ENCODE data around the gene AFG1L.

AFG1L gene

DNA sequence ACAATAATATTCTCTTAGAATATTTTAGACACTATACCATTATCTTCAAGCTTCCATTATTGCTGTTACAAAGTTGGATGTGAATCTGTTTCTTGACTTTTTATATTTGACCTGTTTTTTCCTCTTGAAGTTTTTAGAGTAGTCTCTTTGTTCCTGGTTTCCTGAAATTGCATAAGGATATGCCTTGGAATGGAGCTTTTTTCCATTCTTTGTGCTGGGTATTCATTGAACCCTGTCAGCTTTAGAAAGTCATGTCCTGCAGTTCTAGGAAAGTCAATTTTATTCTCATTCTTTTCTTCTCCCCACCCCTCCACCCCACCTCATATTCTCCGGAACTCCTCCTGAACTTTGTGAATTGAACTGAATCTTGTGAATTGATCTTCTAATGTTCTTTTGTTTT, 173.5 kb downstream of the AFG1L start:
- TF ChIP-seq, protein P1, sequence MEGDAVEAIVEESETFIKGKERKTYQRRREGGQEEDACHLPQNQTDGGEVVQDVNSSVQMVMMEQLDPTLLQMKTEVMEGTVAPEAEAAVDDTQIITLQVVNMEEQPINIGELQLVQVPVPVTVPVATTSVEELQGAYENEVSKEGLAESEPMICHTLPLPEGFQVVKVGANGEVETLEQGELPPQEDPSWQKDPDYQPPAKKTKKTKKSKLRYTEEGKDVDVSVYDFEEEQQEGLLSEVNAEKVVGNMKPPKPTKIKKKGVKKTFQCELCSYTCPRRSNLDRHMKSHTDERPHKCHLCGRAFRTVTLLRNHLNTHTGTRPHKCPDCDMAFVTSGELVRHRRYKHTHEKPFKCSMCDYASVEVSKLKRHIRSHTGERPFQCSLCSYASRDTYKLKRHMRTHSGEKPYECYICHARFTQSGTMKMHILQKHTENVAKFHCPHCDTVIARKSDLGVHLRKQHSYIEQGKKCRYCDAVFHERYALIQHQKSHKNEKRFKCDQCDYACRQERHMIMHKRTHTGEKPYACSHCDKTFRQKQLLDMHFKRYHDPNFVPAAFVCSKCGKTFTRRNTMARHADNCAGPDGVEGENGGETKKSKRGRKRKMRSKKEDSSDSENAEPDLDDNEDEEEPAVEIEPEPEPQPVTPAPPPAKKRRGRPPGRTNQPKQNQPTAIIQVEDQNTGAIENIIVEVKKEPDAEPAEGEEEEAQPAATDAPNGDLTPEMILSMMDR (conservative IDR thresholded peaks at IDR 0.05; ENCODE audit: low read depth, low read length): no peak
- H3K4me3 ChIP-seq (ENCODE audit: low read length): no peak overlapping the region
- no peak for DNase-seq (ENCODE audit: low read depth)

DNA sequence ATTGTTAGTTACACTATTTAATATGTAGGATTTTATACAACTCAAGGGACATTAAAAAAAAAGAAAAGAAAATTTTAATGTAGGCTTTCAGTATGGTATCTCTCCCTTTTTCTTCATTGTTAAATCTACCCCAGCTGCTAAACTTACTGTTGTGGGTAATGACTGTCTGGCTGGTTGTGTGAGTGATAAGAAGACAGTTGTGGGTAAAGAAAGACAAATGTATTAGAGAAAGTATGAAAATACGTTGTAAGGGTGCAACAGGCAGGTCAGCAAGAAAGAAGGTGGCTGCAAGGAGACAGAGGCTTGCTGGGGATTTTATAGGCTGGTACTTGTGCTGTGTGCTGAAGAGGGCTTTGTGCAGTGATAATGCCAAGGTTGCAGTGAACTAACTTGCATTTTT, 174.5 kb downstream of the AFG1L start:
- TF ChIP-seq, protein P1 (conservative IDR thresholded peaks at IDR 0.05; ENCODE audit: low read depth, low read length): no peak
- no peak overlapping the region for H3K4me3 ChIP-seq (ENCODE audit: low read length)
- no peak for DNase-seq (ENCODE audit: low read depth)

DNA sequence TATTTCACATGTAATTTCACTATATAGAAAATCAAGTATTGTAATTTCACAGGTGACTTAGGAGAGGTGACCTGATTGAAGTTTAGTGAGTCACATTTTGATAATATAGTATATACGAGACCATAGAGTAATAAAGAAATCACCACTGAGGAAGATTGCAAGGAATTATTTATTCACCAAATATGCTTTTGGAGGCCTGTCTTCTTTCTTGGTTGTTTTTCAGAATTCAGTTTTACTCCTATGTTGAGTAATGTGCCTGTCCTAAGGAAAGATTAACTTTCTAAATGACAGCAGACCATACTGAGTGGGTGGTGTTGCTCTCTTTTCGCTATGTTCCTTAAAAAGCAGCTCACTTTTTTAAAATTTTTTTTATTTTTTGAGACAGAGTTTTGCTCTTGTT, 178.3 kb downstream of the AFG1L start:
- H3K4me3 ChIP-seq (ENCODE audit: low read length): no peak overlapping the region
- TF ChIP-seq, protein P1 (conservative IDR thresholded peaks at IDR 0.05; ENCODE audit: low read depth, low read length): no peak
- no peak for DNase-seq (ENCODE audit: low read depth)

DNA sequence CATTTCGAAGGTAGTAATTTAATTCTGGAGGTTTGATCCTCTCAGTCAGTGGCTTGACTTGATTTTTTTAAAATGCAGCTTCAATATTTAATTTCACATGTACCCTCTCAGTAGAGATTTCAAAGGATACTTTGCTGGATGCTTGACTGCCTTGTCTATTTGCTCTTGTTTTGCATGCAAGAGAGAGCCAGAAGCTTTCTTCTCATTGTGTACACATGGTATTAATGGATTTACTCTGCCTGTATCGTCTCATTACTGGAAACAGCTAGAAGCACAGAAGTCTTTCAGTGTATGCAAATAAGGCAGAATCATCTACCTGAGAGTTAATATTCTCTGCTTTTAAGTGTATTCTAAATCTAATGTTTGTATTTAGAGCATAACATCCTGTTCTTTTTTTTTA, 181.5 kb downstream of the AFG1L start:
- TF ChIP-seq, protein P1 (conservative IDR thresholded peaks at IDR 0.05; ENCODE audit: low read depth, low read length): no peak
- no peak overlapping the region for H3K4me3 ChIP-seq (ENCODE audit: low read length)
- no peak for DNase-seq (ENCODE audit: low read depth)

DNA sequence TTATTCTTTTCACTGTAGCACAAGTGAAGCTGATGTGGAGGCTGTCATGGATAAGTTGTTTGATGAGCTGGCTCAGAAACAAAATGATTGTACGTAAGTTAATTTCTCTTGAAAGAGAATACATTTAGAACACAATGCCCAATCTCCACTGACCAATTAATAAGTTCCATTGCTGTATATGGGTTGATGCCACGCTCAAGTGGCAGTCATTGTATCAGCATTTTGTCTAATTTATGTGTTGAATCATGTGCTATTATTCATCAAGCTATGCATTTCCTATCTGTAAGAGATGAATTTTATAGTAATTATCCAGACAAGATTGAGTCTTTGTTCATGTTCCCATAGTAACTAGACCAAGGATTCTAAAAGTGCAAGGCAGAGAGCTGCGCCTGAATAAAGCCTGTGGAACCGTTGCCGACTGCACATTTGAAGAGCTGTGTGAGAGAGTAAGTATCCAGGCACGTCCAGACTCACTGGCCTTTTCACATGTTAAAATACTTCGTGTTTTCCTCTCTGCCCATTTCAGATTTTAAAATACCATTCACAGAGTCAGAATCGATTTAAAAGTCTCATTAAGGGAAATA, 182.1 kb downstream of the AFG1L start:
- no peak overlapping the region for H3K4me3 ChIP-seq (ENCODE audit: low read length)
- DNase-seq (ENCODE audit: low read depth): no peak
- TF ChIP-seq, protein P1 (conservative IDR thresholded peaks at IDR 0.05; ENCODE audit: low read depth, low read length): no peak

DNA sequence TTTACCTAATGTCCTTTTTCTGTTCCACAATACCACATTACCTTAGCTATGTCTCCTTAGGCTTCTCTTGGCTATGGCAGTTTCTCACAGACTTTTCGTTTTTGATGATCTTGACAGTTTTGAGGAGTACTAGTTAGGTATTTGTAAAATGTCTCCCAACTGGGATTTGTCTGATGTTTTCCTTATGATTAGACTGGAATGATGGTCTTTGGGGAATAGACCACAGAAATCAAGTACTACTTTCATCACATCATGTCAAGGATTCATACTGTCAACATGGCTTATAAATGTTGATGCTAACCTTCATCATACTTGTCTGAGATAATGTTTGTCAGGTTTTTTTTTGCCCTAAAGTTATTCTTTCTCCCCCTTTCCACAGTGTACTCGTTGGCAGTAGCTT, 187.7 kb downstream of the AFG1L start:
- no peak for DNase-seq (ENCODE audit: low read depth)
- TF ChIP-seq, protein P1 (conservative IDR thresholded peaks at IDR 0.05; ENCODE audit: low read depth, low read length): no peak

DNA sequence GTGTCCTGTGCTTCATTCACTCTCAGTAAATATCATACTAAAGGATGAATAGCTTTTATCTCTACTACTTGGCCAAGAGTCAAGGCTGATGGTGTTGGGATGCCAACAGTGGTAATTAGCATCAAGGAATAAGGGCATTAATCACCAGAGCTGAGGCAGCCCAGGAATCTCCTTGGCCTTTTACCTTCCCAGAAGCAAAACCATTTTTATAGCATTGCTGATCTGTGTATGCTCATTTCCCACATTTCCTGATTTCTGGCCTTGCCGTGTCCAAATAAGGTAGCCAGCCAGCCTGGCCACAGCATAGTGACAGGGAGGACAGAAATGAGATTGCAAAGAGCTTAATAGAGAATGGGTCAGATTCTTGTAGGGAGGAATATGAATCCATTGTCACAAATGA, 189.2 kb downstream of the AFG1L start:
- TF ChIP-seq, protein P1 (conservative IDR thresholded peaks at IDR 0.05; ENCODE audit: low read depth, low read length): no peak
- H3K4me3 ChIP-seq (ENCODE audit: low read length): no peak overlapping the region
- DNase-seq (ENCODE audit: low read depth): no peak

More for the DNA sequence above, 187.7 kb downstream of the AFG1L start:
- no peak overlapping the region for H3K4me3 ChIP-seq (ENCODE audit: low read length)
